Breast epithelium (tissue), 3 donors: Measurements from ENCODE around the gene APLF.

Experiments used
- CTCF ChIP-seq, 3 donors: fragments of 450-650 bp; IDR thresholded peaks; one replicate each; pipeline ENCODE4 v1.5.1; 2016 to 2017; ENCODE audit warnings: antibody characterized with exemption in 3 of 3, mild to moderate bottlenecking in 3 of 3, moderate library complexity in 3 of 3
- POLR2A ChIP-seq: fragments of 450-650 bp; IDR thresholded peaks from one replicate; pipeline ENCODE4 v1.6.1; 2016; ENCODE audit warnings: antibody characterized with exemption, mild to moderate bottlenecking, moderate library complexity
- POLR2AphosphoS5 ChIP-seq, 3 donors: sonication (generic); formaldehyde crosslinking; IDR thresholded peaks; one replicate each; pipeline ENCODE4 v1.6.1; 2017; ENCODE audit warnings: antibody characterized with exemption in 3 of 3

GRCh38 chr2:68417926-68418325 is 49.5 kb upstream of the APLF start:
- no peak for TF ChIP-seq CTCF (IDR thresholded peaks at IDR 0.05)
- TF ChIP-seq POLR2A, result no peak
- no peak for TF ChIP-seq POLR2AphosphoS5 (IDR thresholded peaks at IDR 0.05)
